ENCODE results near the gene DAPK2. TPM values are rescaled to one million over a fixed set of nuclear protein-coding genes. Genes with fewer than 3 reads are reported as not detected.

Gene DAPK2
- total RNA-seq, 1 experiment from 2014 or later, result 2.3 TPM

DNA sequence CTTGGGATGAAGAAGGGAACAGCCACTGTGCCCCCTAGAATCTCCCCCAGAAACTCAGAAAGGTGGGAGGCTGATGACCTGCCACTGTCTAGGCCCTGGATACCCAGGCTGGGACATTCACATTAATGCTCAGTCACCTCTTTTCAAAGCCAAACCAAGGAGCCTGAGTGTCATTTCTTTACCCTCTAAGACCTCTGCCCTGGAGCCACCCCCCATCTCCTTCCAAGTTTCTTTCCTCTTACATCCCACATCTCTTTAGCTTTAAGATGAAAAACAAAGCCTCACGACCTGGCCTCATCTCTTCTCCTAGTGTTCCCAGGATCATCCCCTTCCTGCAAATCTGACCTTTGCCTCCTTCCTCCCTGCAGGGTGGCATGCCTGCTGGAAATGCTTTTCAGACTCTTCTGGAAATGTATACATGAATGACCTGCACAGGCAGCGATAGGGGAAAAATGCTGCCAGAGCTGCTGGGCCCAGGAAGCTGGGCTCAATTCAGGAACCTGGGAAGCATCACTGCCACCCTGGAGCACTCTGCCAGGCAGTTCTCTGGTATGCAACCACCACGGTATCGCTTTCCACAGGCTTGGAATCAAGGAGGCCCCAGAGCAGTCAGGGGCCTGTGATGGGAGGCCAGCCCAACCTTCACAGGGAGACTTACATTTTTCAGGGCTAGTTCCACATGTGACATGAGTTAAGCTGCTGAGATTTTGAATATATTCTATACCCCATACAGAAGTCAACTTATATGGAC, 67.6 kb downstream of the DAPK2 start:
- ATAC-seq (no peak), DNase-seq (ENCODE audit: low spot score) (no peak)
- Mint-ChIP-seq H3K4me1 (peaks cover 27% of the 10 kb centered on the region), H3K4me3 (no peak overlapping the region), H3K9me3 (0 out of 2 replicates have a peak, but pooled peaks cover 5% of the 10 kb centered on the region), H3K27ac (no peak overlapping the region; the same call in 1 of the 2 replicates), H3K36me3 (no peaks in the 10 kb centered on the region), H3K27me3 (ENCODE audit: low read depth) (no peaks in the 10 kb centered on the region)
- POLR2A ChIA-PET, result no interaction called here
- TF ChIP-seq NFE2L1 (CRISPR knock-in tag; IDR thresholded peaks at IDR 0.05) (no peak), ZNF232 (CRISPR knock-in tag; IDR thresholded peaks at IDR 0.05) (no peak)
- TF ChIP-seq, protein P1, sequence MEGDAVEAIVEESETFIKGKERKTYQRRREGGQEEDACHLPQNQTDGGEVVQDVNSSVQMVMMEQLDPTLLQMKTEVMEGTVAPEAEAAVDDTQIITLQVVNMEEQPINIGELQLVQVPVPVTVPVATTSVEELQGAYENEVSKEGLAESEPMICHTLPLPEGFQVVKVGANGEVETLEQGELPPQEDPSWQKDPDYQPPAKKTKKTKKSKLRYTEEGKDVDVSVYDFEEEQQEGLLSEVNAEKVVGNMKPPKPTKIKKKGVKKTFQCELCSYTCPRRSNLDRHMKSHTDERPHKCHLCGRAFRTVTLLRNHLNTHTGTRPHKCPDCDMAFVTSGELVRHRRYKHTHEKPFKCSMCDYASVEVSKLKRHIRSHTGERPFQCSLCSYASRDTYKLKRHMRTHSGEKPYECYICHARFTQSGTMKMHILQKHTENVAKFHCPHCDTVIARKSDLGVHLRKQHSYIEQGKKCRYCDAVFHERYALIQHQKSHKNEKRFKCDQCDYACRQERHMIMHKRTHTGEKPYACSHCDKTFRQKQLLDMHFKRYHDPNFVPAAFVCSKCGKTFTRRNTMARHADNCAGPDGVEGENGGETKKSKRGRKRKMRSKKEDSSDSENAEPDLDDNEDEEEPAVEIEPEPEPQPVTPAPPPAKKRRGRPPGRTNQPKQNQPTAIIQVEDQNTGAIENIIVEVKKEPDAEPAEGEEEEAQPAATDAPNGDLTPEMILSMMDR (IDR thresholded peaks at IDR 0.05), result no peak
- CTCF ChIA-PET, result interaction anchor here (1.5 to 8.0 kb wide), 3 partner anchors 33 to 89 kb away, joined by 6 to 80 read pairs (median 7); partner anchors contain the start of gene DAPK2

- DNase-seq (ENCODE audit: low spot score) (no peak), ATAC-seq (no peak)
- Mint-ChIP-seq H3K27ac (no peak overlapping the region), H3K9me3 (0 out of 2 replicates have a peak, but pooled peaks cover 9% of the 10 kb centered on the region), H3K36me3 (no peaks in the 10 kb centered on the region), H3K4me1 (peaks cover 41% of the 10 kb centered on the region), H3K27me3 (ENCODE audit: low read depth) (peaks cover 6% of the 10 kb centered on the region), H3K4me3 (no peak overlapping the region)
- TF ChIP-seq ZNF671 (CRISPR knock-in tag; IDR thresholded peaks at IDR 0.05) (no peak), TCF7 (CRISPR knock-in tag; IDR thresholded peaks at IDR 0.05; ENCODE audit: low read depth) (no peak), GABPB1 (CRISPR knock-in tag; IDR thresholded peaks at IDR 0.05) (no peak), ZNF281 (CRISPR knock-in tag; IDR thresholded peaks at IDR 0.05) (no peak), ATF1 (CRISPR knock-in tag; IDR thresholded peaks at IDR 0.05) (no peak), AR (CRISPR knock-in tag; IDR thresholded peaks at IDR 0.05) (no peak), SMAD4 (CRISPR knock-in tag; IDR thresholded peaks at IDR 0.05) (no peak), KAT7 (CRISPR knock-in tag; IDR thresholded peaks at IDR 0.05; ENCODE audit: borderline replicate concordance) (no peak), PREB (CRISPR knock-in tag; IDR thresholded peaks at IDR 0.05; ENCODE audit: borderline replicate concordance) (no peak), NFATC4 (CRISPR knock-in tag; IDR thresholded peaks at IDR 0.05) (no peak), USF1 (CRISPR knock-in tag; IDR thresholded peaks at IDR 0.05) (no peak), NFYB (CRISPR knock-in tag; conservative IDR thresholded peaks at IDR 0.05; ENCODE audit: low read depth) (no peak), ESRRA (CRISPR knock-in tag; IDR thresholded peaks at IDR 0.05; ENCODE audit: borderline replicate concordance) (no peak), ZMAT4 (CRISPR knock-in tag; IDR thresholded peaks at IDR 0.05) (no peak), ZNF396 (CRISPR knock-in tag; IDR thresholded peaks at IDR 0.05; ENCODE audit: borderline replicate concordance) (no peak)
- TF ChIP-seq, protein P2, sequence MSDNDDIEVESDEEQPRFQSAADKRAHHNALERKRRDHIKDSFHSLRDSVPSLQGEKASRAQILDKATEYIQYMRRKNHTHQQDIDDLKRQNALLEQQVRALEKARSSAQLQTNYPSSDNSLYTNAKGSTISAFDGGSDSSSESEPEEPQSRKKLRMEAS (CRISPR knock-in tag; IDR thresholded peaks at IDR 0.05), result no peak
- CTCF ChIA-PET, result interaction anchor here (0.8 to 8.0 kb wide), 3 partner anchors 12 to 91 kb away, joined by 3 to 80 read pairs (median 6); no protein-coding TSS in a partner anchor
- POLR2A ChIA-PET, result no interaction called here
Measured at GRCh38 chr15:63977119-63977518, 69.2 kb downstream of the DAPK2 start.

Measured in WTC11 (cell line).